Measurements from ENCODE around the gene BEST4. TPM values are rescaled to one million over a fixed set of nuclear protein-coding genes. Genes with fewer than 3 reads are reported as not detected.

BEST4 gene
- polyA plus RNA-seq, 1 of the 3 experiments (the other 2 are of a cell fraction), result 0.12 TPM

DNA sequence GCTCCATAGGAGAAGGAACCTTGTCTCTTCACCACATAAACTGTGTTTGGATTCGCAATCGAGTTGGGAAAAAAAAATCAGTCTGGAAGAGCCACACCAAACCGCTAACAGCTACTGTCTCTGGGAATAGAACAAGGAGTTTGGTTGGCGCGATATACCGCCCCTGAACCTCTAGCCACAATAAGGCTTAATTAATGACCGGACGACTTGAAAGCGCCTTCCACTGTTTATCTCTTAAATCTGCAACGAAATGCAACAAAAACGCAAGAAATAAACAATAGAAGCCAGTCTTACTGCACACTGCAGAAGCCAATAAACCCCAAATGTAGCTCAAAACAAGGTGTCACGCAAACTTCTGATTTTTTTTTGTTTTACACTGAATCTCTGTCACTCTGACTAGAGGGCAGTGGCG is 31.2 kb upstream of the BEST4 start (continued):
- no peak for TF ChIP-seq FOXJ3 (CRISPR knock-in tag; IDR thresholded peaks at IDR 0.05)

DNA sequence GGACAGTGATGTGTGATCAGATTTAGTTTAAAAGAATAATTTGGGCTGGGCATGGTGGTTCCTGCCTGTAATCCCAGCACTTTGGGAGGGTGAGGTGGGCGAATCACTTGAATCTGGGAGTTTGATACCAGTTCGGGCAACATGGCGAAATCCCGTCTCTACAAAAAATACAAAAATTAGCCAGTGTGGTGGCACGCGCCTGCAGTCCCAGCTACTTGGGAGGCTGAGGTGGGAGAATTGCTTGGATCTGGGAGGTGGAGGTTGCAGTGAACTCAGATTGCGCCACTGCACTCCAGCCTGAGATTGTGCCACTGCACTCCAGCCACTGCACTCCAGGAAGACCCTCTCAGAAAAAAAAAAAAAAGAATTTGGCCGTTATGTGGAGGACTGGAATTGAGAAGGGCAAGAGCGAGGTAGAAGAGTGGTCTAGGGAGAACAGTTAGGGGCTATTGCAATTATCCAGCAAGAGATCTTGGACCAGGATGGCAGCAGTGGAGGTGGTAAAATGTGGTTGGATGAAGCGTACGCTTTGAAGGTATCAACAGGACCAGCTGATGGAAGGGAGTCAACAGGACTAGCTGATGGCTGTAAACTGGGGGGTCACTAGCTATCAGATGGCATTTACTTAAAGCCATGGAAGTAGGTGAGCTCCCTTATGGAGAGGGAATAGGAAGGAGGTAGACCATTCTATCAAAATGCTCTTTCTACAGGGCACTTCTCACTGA is 30.0 kb upstream of the BEST4 start:
- H3K4me3 ChIP-seq (ENCODE audit: low read depth in 2 of 2, low read length in 1 of 2), result no peak overlapping the region
- peaks cover 2% of the 10 kb centered on the region; the same call in 1 of the 2 replicates for H3K79me2 ChIP-seq (ENCODE audit: insufficient read depth)
- H3K27me3 ChIP-seq (ENCODE audit: insufficient read depth), result no peaks in the 10 kb centered on the region
- no peaks in the 10 kb centered on the region for H4K20me1 ChIP-seq (ENCODE audit: insufficient read depth)
- 96% methylated on average over 11 of the region's 11 CpGs for WGBS (ENCODE audit: low lambda C conversion rate)
- peaks cover 11 to 20% of the 10 kb centered on the region in 2 experiments; a peak in 2 of 4 replicates for H3K4me1 ChIP-seq (ENCODE audit: control insufficient read depth in 1 of 2, insufficient read depth in 2 of 2, low read depth in 1 of 2, low read length in 1 of 2)
- TF ChIP-seq EP300 (IDR thresholded peaks at IDR 0.05; ENCODE audit: borderline replicate concordance in 1 of 2, low read depth in 1 of 2, low read length in 1 of 2), result no peak
- TF ChIP-seq NFIC (IDR thresholded peaks at IDR 0.05; ENCODE audit: borderline replicate concordance), result no peak
- TF ChIP-seq NRF1 (IDR thresholded peaks at IDR 0.05; ENCODE audit: low read depth, low read length), result no peak
- TF ChIP-seq, protein P1, sequence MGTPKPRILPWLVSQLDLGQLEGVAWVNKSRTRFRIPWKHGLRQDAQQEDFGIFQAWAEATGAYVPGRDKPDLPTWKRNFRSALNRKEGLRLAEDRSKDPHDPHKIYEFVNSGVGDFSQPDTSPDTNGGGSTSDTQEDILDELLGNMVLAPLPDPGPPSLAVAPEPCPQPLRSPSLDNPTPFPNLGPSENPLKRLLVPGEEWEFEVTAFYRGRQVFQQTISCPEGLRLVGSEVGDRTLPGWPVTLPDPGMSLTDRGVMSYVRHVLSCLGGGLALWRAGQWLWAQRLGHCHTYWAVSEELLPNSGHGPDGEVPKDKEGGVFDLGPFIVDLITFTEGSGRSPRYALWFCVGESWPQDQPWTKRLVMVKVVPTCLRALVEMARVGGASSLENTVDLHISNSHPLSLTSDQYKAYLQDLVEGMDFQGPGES (IDR thresholded peaks at IDR 0.05; ENCODE audit: low read depth, low read length), result no peak
- TF ChIP-seq, protein P2, sequence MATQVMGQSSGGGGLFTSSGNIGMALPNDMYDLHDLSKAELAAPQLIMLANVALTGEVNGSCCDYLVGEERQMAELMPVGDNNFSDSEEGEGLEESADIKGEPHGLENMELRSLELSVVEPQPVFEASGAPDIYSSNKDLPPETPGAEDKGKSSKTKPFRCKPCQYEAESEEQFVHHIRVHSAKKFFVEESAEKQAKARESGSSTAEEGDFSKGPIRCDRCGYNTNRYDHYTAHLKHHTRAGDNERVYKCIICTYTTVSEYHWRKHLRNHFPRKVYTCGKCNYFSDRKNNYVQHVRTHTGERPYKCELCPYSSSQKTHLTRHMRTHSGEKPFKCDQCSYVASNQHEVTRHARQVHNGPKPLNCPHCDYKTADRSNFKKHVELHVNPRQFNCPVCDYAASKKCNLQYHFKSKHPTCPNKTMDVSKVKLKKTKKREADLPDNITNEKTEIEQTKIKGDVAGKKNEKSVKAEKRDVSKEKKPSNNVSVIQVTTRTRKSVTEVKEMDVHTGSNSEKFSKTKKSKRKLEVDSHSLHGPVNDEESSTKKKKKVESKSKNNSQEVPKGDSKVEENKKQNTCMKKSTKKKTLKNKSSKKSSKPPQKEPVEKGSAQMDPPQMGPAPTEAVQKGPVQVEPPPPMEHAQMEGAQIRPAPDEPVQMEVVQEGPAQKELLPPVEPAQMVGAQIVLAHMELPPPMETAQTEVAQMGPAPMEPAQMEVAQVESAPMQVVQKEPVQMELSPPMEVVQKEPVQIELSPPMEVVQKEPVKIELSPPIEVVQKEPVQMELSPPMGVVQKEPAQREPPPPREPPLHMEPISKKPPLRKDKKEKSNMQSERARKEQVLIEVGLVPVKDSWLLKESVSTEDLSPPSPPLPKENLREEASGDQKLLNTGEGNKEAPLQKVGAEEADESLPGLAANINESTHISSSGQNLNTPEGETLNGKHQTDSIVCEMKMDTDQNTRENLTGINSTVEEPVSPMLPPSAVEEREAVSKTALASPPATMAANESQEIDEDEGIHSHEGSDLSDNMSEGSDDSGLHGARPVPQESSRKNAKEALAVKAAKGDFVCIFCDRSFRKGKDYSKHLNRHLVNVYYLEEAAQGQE (IDR thresholded peaks at IDR 0.05; ENCODE audit: low read depth, low read length), result no peak
- TF ChIP-seq ELF1 (IDR thresholded peaks at IDR 0.05), result no peak
- TF ChIP-seq GATA2 (CRISPR knock-in tag; IDR thresholded peaks at IDR 0.05), result no peak
- TF ChIP-seq, protein P3, sequence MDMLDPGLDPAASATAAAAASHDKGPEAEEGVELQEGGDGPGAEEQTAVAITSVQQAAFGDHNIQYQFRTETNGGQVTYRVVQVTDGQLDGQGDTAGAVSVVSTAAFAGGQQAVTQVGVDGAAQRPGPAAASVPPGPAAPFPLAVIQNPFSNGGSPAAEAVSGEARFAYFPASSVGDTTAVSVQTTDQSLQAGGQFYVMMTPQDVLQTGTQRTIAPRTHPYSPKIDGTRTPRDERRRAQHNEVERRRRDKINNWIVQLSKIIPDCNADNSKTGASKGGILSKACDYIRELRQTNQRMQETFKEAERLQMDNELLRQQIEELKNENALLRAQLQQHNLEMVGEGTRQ (IDR thresholded peaks at IDR 0.05; ENCODE audit: borderline replicate concordance, low read depth, low read length), result no peak
- TF ChIP-seq TCF12 (IDR thresholded peaks at IDR 0.05), result no peak
- TF ChIP-seq, protein P4, sequence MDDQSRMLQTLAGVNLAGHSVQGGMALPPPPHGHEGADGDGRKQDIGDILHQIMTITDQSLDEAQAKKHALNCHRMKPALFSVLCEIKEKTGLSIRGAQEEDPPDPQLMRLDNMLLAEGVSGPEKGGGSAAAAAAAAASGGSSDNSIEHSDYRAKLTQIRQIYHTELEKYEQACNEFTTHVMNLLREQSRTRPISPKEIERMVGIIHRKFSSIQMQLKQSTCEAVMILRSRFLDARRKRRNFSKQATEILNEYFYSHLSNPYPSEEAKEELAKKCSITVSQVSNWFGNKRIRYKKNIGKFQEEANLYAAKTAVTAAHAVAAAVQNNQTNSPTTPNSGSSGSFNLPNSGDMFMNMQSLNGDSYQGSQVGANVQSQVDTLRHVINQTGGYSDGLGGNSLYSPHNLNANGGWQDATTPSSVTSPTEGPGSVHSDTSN (IDR thresholded peaks at IDR 0.05), result no peak
- TF ChIP-seq POLR2AphosphoS5 (IDR thresholded peaks at IDR 0.05; ENCODE audit: low read depth, low read length), result no peak
- no peak for TF ChIP-seq MEF2A (IDR thresholded peaks at IDR 0.05; ENCODE audit: borderline replicate concordance, low read depth)
- TF ChIP-seq, protein P5, sequence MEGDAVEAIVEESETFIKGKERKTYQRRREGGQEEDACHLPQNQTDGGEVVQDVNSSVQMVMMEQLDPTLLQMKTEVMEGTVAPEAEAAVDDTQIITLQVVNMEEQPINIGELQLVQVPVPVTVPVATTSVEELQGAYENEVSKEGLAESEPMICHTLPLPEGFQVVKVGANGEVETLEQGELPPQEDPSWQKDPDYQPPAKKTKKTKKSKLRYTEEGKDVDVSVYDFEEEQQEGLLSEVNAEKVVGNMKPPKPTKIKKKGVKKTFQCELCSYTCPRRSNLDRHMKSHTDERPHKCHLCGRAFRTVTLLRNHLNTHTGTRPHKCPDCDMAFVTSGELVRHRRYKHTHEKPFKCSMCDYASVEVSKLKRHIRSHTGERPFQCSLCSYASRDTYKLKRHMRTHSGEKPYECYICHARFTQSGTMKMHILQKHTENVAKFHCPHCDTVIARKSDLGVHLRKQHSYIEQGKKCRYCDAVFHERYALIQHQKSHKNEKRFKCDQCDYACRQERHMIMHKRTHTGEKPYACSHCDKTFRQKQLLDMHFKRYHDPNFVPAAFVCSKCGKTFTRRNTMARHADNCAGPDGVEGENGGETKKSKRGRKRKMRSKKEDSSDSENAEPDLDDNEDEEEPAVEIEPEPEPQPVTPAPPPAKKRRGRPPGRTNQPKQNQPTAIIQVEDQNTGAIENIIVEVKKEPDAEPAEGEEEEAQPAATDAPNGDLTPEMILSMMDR (IDR thresholded peaks at IDR 0.05), result no peak
- TF ChIP-seq, protein P6, sequence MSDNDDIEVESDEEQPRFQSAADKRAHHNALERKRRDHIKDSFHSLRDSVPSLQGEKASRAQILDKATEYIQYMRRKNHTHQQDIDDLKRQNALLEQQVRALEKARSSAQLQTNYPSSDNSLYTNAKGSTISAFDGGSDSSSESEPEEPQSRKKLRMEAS (IDR thresholded peaks at IDR 0.05; ENCODE audit: low read depth), result no peak
- TF ChIP-seq TEAD4 (IDR thresholded peaks at IDR 0.05; ENCODE audit: borderline replicate concordance, insufficient read depth), result no peak
- no peak for TF ChIP-seq FOXJ3 (CRISPR knock-in tag; IDR thresholded peaks at IDR 0.05)
- peak overlapping the region; percentile 45; the same call in 1 of the 2 replicates for H3K4me2 ChIP-seq
- POLR2A ChIA-PET, result interaction anchor here (1.5 to 3.2 kb wide), 2 partner anchors 10 to 87 kb away, joined by 7 to 15 read pairs; partner anchors contain the start of genes BTBD19, DYNLT4 and RNU5D-1
- H3K9ac ChIP-seq, result no peak overlapping the region
- peaks cover 66% of the 10 kb centered on the region for H3F3A ChIP-seq (replicated peaks; ENCODE audit: insufficient read depth)
- no peaks in the 10 kb centered on the region for H3K9me2 ChIP-seq
- DNase-seq, result no peak
- peaks cover 8 to 27% of the 10 kb centered on the region in 2 experiments for H3K36me3 ChIP-seq (replicated peaks in 1 of 2; ENCODE audit: control insufficient read depth in 1 of 2, insufficient read depth in 2 of 2, low read length in 1 of 2)
- peak overlapping the region in 1 of 2 experiments; percentile 76; a peak in 1 of 4 replicates for H3K27ac ChIP-seq (ENCODE audit: low read depth in 2 of 2, low read length in 1 of 2)
- H2AFZ ChIP-seq (ENCODE audit: low read depth), result no peak overlapping the region
- CTCF ChIA-PET, result interaction anchor here (0.6 to 2.3 kb wide), 5 partner anchors 17 to 1071 kb away, joined by 3 to 7 read pairs (median 4); no protein-coding TSS in a partner anchor
- H3K9me3 ChIP-seq, result no peaks in the 10 kb centered on the region

Data from SK-N-SH (cell line).